ENCODE results near the gene CACNA1I. TPM values are rescaled to one million over a fixed set of nuclear protein-coding genes. Genes with fewer than 3 reads are reported as not detected.

The CACNA1I gene
- total and polyA plus RNA-seq, 2 donors (not counting 3 experiments of a cell fraction or from before 2014, with no cell fraction given): not detected

DNA sequence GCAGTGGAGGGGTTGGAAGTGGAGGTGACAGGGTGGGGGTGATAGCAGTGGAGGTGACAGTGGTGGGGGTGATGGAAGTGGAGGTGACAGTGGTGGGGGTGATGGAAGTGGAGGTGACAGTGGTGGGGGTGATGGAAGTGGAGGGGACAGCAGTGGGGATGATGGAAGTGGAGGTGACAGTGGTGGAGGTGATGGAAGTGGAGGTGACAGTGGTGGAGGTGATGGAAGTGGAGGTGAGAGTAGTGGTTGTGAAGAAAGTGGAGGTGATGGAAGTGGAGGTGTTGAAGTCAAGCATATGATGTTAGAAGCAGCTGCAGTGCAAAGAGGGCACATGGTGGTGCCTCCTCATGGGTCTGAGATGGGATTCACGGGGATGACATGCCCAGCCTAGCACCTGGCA is 141.5 kb downstream of the CACNA1I start:
- POLR2A ChIA-PET: no interaction called here
- TF ChIP-seq, protein P1, sequence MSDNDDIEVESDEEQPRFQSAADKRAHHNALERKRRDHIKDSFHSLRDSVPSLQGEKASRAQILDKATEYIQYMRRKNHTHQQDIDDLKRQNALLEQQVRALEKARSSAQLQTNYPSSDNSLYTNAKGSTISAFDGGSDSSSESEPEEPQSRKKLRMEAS (IDR thresholded peaks at IDR 0.05; ENCODE audit: insufficient read depth, insufficient read length): no peak

DNA sequence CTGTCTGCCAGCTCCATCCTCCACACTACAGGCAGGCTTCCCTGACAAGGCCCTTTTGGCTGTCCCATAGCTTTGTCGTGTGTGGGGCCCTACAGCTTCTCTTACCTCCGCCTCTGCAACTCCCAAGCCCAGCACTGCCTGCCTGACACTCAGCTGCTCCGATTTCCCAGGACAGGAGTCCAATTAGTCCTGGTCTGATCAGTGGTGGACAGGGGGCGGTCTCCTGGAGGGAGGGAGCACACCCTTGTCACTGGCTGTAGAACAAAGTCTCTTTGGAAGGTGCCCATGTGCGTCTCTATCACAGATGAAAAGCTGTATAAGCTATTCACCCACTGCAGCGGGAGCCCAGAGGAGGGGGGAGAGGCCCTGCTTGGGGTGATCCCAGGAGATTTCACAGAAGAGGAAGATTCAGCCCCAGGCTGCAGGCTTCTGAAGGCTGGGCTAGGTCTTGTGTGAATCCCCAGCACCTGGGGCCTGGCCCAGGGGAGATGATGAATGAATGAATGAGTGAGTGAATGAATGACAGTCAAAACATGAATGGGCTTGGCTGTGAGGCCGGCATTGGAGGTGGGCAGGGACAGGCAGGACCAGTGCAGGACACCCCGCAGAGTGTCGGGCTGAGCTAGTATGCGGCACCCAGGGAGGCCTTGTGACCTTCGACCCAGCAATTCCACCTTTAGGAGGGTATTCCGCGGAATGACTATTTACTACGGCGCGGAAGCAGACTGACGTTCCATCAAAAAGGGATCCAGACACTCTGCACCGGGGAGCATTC is 142.4 kb downstream of the CACNA1I start:
- BruUV-seq (replicated peaks): no TSS peak
- CTCF ChIA-PET: no interaction called here
- intact Hi-C loops (cut with micrococcal nuclease): no loop called here

More for the DNA sequence above, 141.5 kb downstream of the CACNA1I start:
- no peaks in the 10 kb centered on the region for H4K20me1 ChIP-seq (replicated peaks; ENCODE audit: control insufficient read depth, extremely low read depth, insufficient read depth, low read length)
- intact Hi-C loops (cut with micrococcal nuclease): no loop called here
- H3K4me3 ChIP-seq (replicated peaks in 1 of 3; ENCODE audit: insufficient read depth in 1 of 3, low read depth in 1 of 3, low read length in 3 of 3): no peak overlapping the region
- H3K4me1 ChIP-seq (ENCODE audit: control insufficient read depth, extremely low read depth, insufficient read depth, low read length): no peaks in the 10 kb centered on the region
- H3K27me3 ChIP-seq (ENCODE audit: control insufficient read depth in 2 of 2, insufficient read depth in 2 of 2, low read length in 2 of 2): no peaks in the 10 kb centered on the region
- no peaks in the 10 kb centered on the region for H3K9me1 ChIP-seq (replicated peaks; ENCODE audit: control insufficient read depth, extremely low read depth, insufficient read depth, low read length)
- no peak for FAIRE-seq
- CTCF ChIA-PET: no interaction called here
- H3K9me3 ChIP-seq (replicated peaks; ENCODE audit: control insufficient read depth, insufficient read depth, low read length): no peaks in the 10 kb centered on the region
- dilution Hi-C loops (cut with MboI; ENCODE audit: extremely low pct_ligation_motif_present, low sequenced_read_pairs): no loop called here
- no peak overlapping the region for H3K9ac ChIP-seq (replicated peaks; ENCODE audit: extremely low read depth, insufficient read depth, low read length)
- H3K79me2 ChIP-seq (ENCODE audit: control insufficient read depth, insufficient read depth, low read length): no peaks in the 10 kb centered on the region
- H3K36me3 ChIP-seq (ENCODE audit: control insufficient read depth in 2 of 2, extremely low read depth in 1 of 2, insufficient read depth in 2 of 2, low read length in 2 of 2): no peaks in the 10 kb centered on the region
- DNase-seq (ENCODE audit: low read depth, low spot score): no peak
- H3K27ac ChIP-seq (ENCODE audit: insufficient read depth, low read depth, low read length): no peak overlapping the region
- no peak overlapping the region for H3K4me2 ChIP-seq (ENCODE audit: insufficient read depth, low read length)
- BruUV-seq (replicated peaks): no TSS peak
- no peak overlapping the region for H2AFZ ChIP-seq (ENCODE audit: low read depth, low read length)

More for the DNA sequence above, 142.4 kb downstream of the CACNA1I start:
- H3K9me1 ChIP-seq (replicated peaks; ENCODE audit: control insufficient read depth, extremely low read depth, insufficient read depth, low read length): no peaks in the 10 kb centered on the region
- no peak overlapping the region for H3K4me3 ChIP-seq (replicated peaks in 1 of 3; ENCODE audit: insufficient read depth in 1 of 3, low read depth in 1 of 3, low read length in 3 of 3)
- H2AFZ ChIP-seq (ENCODE audit: low read depth, low read length): no peak overlapping the region
- H3K27me3 ChIP-seq (ENCODE audit: control insufficient read depth in 2 of 2, insufficient read depth in 2 of 2, low read length in 2 of 2): no peaks in the 10 kb centered on the region
- POLR2A ChIA-PET: no interaction called here
- H3K9ac ChIP-seq (replicated peaks; ENCODE audit: extremely low read depth, insufficient read depth, low read length): no peak overlapping the region
- H3K36me3 ChIP-seq (ENCODE audit: control insufficient read depth in 2 of 2, extremely low read depth in 1 of 2, insufficient read depth in 2 of 2, low read length in 2 of 2): no peaks in the 10 kb centered on the region
- no peak overlapping the region for H3K4me2 ChIP-seq (ENCODE audit: insufficient read depth, low read length)
- H3K79me2 ChIP-seq (ENCODE audit: control insufficient read depth, insufficient read depth, low read length): no peaks in the 10 kb centered on the region
- no peak for TF ChIP-seq MYC (IDR thresholded peaks at IDR 0.05; ENCODE audit: low read depth, low read length)
- no peak for TF ChIP-seq POLR2A (IDR thresholded peaks at IDR 0.05; ENCODE audit: low read depth, low read length)
- no peak for TF ChIP-seq EZH2 (IDR thresholded peaks at IDR 0.05; ENCODE audit: borderline replicate concordance, low read depth, low read length, severe bottlenecking)
- no peak for TF ChIP-seq GATA2 (IDR thresholded peaks at IDR 0.05; ENCODE audit: insufficient read depth, insufficient read length, low read depth, low read length)
- TF ChIP-seq JUN (IDR thresholded peaks at IDR 0.05; ENCODE audit: borderline replicate concordance, insufficient read depth, insufficient read length, low read depth): no peak
- TF ChIP-seq, protein P2, sequence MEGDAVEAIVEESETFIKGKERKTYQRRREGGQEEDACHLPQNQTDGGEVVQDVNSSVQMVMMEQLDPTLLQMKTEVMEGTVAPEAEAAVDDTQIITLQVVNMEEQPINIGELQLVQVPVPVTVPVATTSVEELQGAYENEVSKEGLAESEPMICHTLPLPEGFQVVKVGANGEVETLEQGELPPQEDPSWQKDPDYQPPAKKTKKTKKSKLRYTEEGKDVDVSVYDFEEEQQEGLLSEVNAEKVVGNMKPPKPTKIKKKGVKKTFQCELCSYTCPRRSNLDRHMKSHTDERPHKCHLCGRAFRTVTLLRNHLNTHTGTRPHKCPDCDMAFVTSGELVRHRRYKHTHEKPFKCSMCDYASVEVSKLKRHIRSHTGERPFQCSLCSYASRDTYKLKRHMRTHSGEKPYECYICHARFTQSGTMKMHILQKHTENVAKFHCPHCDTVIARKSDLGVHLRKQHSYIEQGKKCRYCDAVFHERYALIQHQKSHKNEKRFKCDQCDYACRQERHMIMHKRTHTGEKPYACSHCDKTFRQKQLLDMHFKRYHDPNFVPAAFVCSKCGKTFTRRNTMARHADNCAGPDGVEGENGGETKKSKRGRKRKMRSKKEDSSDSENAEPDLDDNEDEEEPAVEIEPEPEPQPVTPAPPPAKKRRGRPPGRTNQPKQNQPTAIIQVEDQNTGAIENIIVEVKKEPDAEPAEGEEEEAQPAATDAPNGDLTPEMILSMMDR (IDR thresholded peaks at IDR 0.05; ENCODE audit: extremely low read depth in 1 of 2, insufficient read depth in 1 of 2, low read depth in 1 of 2, low read length in 2 of 2): no peak
- no peak for DNase-seq (ENCODE audit: low read depth, low spot score)
- FAIRE-seq: no peak
- H4K20me1 ChIP-seq (replicated peaks; ENCODE audit: control insufficient read depth, extremely low read depth, insufficient read depth, low read length): no peaks in the 10 kb centered on the region
- H3K9me3 ChIP-seq (replicated peaks; ENCODE audit: control insufficient read depth, insufficient read depth, low read length): no peaks in the 10 kb centered on the region
- H3K4me1 ChIP-seq (ENCODE audit: control insufficient read depth, extremely low read depth, insufficient read depth, low read length): no peaks in the 10 kb centered on the region
- dilution Hi-C loops (cut with MboI; ENCODE audit: extremely low pct_ligation_motif_present, low sequenced_read_pairs): no loop called here
- no peak overlapping the region for H3K27ac ChIP-seq (ENCODE audit: insufficient read depth, low read depth, low read length)
